H1 (cell line): ENCODE results near the gene IQGAP1. TPM values are rescaled to one million over a fixed set of nuclear protein-coding genes. Genes with fewer than 3 reads are reported as not detected.

Experiments used
- CREB1 ChIP-seq: IDR thresholded peaks from 2 replicates; pipeline ENCODE4 v1.6.1; 2012; ENCODE audit warnings: inconsistent platforms
- CTBP2 ChIP-seq: IDR thresholded peaks from 2 replicates; pipeline ENCODE4 v1.7.0; 2011; ENCODE audit warnings: borderline replicate concordance, mild to moderate bottlenecking, moderate library complexity, mixed read lengths, low read length; ENCODE audit not compliant: insufficient read depth, insufficient read length
- HDAC2 ChIP-seq, 2 experiments: fragments of 300-600 bp in 1 of 2; sonication (generic) in 1 of 2; IDR thresholded peaks; 2 replicates each; pipeline ENCODE4 v1.6.1; 2011 to 2012; ENCODE audit warnings: low read depth in 2 of 2, low read length in 2 of 2, mild to moderate bottlenecking in 2 of 2, moderate library complexity in 2 of 2, borderline replicate concordance in 1 of 2, inconsistent platforms in 1 of 2
- POU5F1 ChIP-seq: IDR thresholded peaks from 2 replicates; pipeline ENCODE4 v1.6.1; 2011; ENCODE audit warnings: low read depth, mild to moderate bottlenecking, low read length, moderate library complexity
- SRF ChIP-seq: IDR thresholded peaks from 2 replicates; pipeline ENCODE4 v1.6.1; 2011; ENCODE audit warnings: mild to moderate bottlenecking, low read depth, low read length, moderate library complexity
- polyA plus RNA-seq, 7 experiments: library from polyadenylated mRNA; depleted of rRNA in 3 of 7; stranded (reverse) in 5 of 7; unstranded in 2 of 7; fragments of >200 nt in 5 of 7; fragments of 200-250 nt in 2 of 7; gene quantifications; 1 replicate in 5 of 7; 2 replicates in 1 of 7; 4 replicates in 1 of 7; pipeline versions ENCODE4 v1.2.1 to v1.2.3, GENCODE V29; 2011 to 2013; ENCODE audit warnings: missing spikeins in 2 of 7, mixed read lengths in 2 of 7
- total RNA-seq: library from RNA; stranded (reverse); fragmentation: NEBNext Ultra II Directional; extraction: Animal tissue kit (Norgen Biotek cat#: 25700); gene quantifications from 2 replicates; pipeline ENCODE4 v1.2.1, GENCODE V29; 2021

Gene IQGAP1
- total and polyA plus RNA-seq, 2 of the 8 experiments (the other 6 are each of a cell fraction or from before 2014, with no cell fraction given), result 56.0 to 138 TPM

DNA sequence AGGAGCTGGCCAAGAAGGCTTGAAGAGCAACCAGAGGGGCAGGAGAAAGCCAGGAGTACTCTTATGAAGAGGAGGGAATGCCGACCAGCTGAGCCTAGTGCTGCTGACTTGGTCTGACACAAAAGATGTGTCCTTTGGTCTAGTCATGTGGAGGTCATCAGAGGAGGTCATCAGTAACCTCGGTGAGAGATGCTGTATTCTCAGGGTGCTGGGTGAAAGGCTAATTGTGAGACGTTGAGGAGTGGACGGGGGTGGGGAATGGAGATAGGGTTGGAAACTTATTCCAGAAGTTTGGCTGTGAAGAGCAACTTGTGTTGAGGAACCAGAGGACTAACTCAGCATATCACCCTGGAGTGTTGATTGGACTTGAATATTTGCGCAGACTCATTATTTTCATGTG is 147.2 kb downstream of the IQGAP1 start (continued):
- no peak for TF ChIP-seq SRF
- no peak for TF ChIP-seq CREB1
- TF ChIP-seq POU5F1, result no peak
- TF ChIP-seq CTBP2, result no peak
- TF ChIP-seq HDAC2 (IDR thresholded peaks at IDR 0.05; ENCODE audit: borderline replicate concordance in 1 of 2, low read depth in 2 of 2, low read length in 2 of 2), result no peak
